IPS-11a (cell line): ENCODE results near the gene SULF2.

Experiments
- H3K4me3 ChIP-seq: one replicate; pipeline ENCODE4 v1.5.1; 2013; ENCODE audit warnings: low read depth, low read length, control low read depth

SULF2 gene

GRCh38 chr20:47610247-47610944 is 174.9 kb downstream of the SULF2 start:
- H3K4me3 ChIP-seq = no peak overlapping the region

GRCh38 chr20:47609001-47609400 is 176.3 kb downstream of the SULF2 start:
- no peak overlapping the region for H3K4me3 ChIP-seq
